ENCODE data around the gene SWAP70.

DNA sequence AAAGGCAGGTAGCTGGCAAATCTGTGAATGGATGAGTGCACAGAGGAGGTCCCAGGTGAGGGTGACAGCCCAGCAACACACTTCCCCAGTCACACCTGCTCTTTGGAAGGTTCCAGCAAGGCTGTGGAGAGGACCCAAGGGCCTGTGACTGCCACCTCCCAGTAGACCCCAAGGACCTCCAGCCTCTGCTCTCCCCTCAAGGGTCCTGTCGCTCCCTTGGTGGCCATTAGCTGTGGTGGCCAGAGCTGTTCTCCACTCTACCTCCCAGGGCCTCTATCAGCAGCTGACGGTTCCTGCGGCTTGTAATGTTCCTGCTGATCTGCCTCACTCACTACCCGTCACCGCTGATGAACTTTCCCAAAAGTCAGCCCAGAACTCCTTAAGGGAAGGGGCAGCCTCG lies 93.0 kb downstream of the SWAP70 start:
- TF ChIP-seq, protein P1, sequence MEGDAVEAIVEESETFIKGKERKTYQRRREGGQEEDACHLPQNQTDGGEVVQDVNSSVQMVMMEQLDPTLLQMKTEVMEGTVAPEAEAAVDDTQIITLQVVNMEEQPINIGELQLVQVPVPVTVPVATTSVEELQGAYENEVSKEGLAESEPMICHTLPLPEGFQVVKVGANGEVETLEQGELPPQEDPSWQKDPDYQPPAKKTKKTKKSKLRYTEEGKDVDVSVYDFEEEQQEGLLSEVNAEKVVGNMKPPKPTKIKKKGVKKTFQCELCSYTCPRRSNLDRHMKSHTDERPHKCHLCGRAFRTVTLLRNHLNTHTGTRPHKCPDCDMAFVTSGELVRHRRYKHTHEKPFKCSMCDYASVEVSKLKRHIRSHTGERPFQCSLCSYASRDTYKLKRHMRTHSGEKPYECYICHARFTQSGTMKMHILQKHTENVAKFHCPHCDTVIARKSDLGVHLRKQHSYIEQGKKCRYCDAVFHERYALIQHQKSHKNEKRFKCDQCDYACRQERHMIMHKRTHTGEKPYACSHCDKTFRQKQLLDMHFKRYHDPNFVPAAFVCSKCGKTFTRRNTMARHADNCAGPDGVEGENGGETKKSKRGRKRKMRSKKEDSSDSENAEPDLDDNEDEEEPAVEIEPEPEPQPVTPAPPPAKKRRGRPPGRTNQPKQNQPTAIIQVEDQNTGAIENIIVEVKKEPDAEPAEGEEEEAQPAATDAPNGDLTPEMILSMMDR (conservative IDR thresholded peaks at IDR 0.05; ENCODE audit: low read depth, low read length) = no peak
- TF ChIP-seq EZH2 (IDR thresholded peaks at IDR 0.05; ENCODE audit: borderline replicate concordance, low read depth, low read length, poor library complexity, severe bottlenecking) = no peak
